ENCODE measurements around the gene DNM1. TPM values are rescaled to one million over a fixed set of nuclear protein-coding genes. Genes with fewer than 3 reads are reported as not detected.

DNM1 gene
- total and polyA plus RNA-seq, 12 donors = 2.1 to 13.7 (median 3.9) TPM

GRCh38 chr9:128192601-128193371 lies 10.4 kb upstream of the DNM1 start:
- intact Hi-C loops (cut with DNase I) = loop anchor here in 4 of 10 donors (10.0 kb wide), 2 partner anchors 132 to 152 kb away; partner anchors contain the start of genes SLC27A4 (in 3 of the 4), COQ4 (in 1 of the 4) and TRUB2 (in 1 of the 4)
- peaks cover 10 to 32% (median 21%) of the 10 kb centered on the region in 9 donors for H3K4me1 ChIP-seq
- H3K4me3 ChIP-seq = peak overlapping the region in 9 of 10 donors; percentile 16 to 93 (median 86)
- H3K9me3 ChIP-seq = no peaks in the 10 kb centered on the region
- DNase-seq = peak; percentile 75 to 83
- peaks cover 0 to 26% (median 7%) of the 10 kb centered on the region in 9 donors for H3K36me3 ChIP-seq
- TF ChIP-seq CTCF (IDR thresholded peaks at IDR 0.05) = peak in 5 of 9 donors; percentile 42 to 76 (median 61)
- no peaks in the 10 kb centered on the region for H3K27me3 ChIP-seq
- H3K27ac ChIP-seq = peak overlapping the region in 9 of 10 donors; percentile 19 to 94 (median 87)
- WGBS, 2 donors = 13 to 17% methylated on average over 55 to 56 of the region's 56 CpGs
- ATAC-seq = peak; percentile 73 to 86 (median 78)

GRCh38 chr9:128193469-128194096 lies 9.6 kb upstream of the DNM1 start:
- TF ChIP-seq CTCF (IDR thresholded peaks at IDR 0.05) = no peak
- intact Hi-C loops (cut with DNase I) = loop anchor here in 4 of 10 donors (10.0 kb wide), 2 partner anchors 131 to 151 kb away; partner anchors contain the start of genes SLC27A4 (in 3 of the 4), COQ4 (in 1 of the 4) and TRUB2 (in 1 of the 4)
- peak overlapping the region in 2 of 10 donors; percentile 89 to 90 for H3K4me3 ChIP-seq
- no peaks in the 10 kb centered on the region for H3K27me3 ChIP-seq
- H3K27ac ChIP-seq = peak overlapping the region in 8 of 10 donors; percentile 19 to 94 (median 88)
- peaks cover 10 to 32% (median 21%) of the 10 kb centered on the region in 9 donors for H3K4me1 ChIP-seq
- peaks cover 0 to 18% (median 7%) of the 10 kb centered on the region in 9 donors for H3K36me3 ChIP-seq
- ATAC-seq (no peak), DNase-seq (peak in 1 of 2 donors; percentile 2)
- WGBS, 2 donors = 81% methylated on average over 14 of the region's 14 CpGs
- H3K9me3 ChIP-seq = no peaks in the 10 kb centered on the region

GRCh38 chr9:128201441-128202369 lies 1.5 kb upstream of the DNM1 start:
- TF ChIP-seq CTCF (IDR thresholded peaks at IDR 0.05) = no peak
- DNase-seq (peak in 1 of 2 donors; percentile 6), ATAC-seq (no peak)
- H3K9me3 ChIP-seq = no peaks in the 10 kb centered on the region
- H3K4me3 ChIP-seq = no peak overlapping the region
- WGBS, 2 donors = 87 to 89% methylated on average over 13 of the region's 13 CpGs
- peaks cover 0 to 16% (median 10%) of the 10 kb centered on the region in 9 donors for H3K4me1 ChIP-seq
- no peaks in the 10 kb centered on the region for H3K36me3 ChIP-seq
- H3K27ac ChIP-seq = no peak overlapping the region
- peaks cover 0 to 20% (median 16%) of the 10 kb centered on the region in 7 donors for H3K27me3 ChIP-seq
- intact Hi-C loops (cut with DNase I) = loop anchor here in 1 of 10 donors (2.0 kb wide), 1 partner anchor 41 kb away; no protein-coding TSS in a partner anchor

Measured in heart right ventricle (tissue), 16 donors.